Suprapubic skin (tissue), 4 donors: ENCODE measurements around the gene SCN5A. TPM values are rescaled to one million over a fixed set of nuclear protein-coding genes. Genes with fewer than 3 reads are reported as not detected.

Experiments used
- DNase-seq, 2 donors: peaks; one replicate each; pipeline ENCODE4 v3.0.0-alpha.2; 2019; ENCODE audit warnings: low spot score in 2 of 2
- H3K27ac ChIP-seq: fragments of 200-600 bp; sonication (generic); one replicate; pipeline ENCODE4 v1.5.1; 2019
- H3K27me3 ChIP-seq: fragments of 200-600 bp; sonication (generic); one replicate; pipeline ENCODE4 v1.5.1; 2019
- H3K36me3 ChIP-seq: fragments of 200-600 bp; sonication (generic); one replicate; pipeline ENCODE4 v1.5.1; 2019
- H3K4me1 ChIP-seq: fragments of 200-600 bp; sonication (generic); one replicate; pipeline ENCODE4 v1.5.1; 2019
- H3K4me3 ChIP-seq: fragments of 200-600 bp; sonication (generic); one replicate; pipeline ENCODE4 v1.5.1; 2019; ENCODE audit warnings: mild to moderate bottlenecking
- H3K9me3 ChIP-seq: fragments of 200-600 bp; sonication (generic); one replicate; pipeline ENCODE4 v1.5.1; 2019
- CTCF ChIP-seq, 2 donors: fragments of 200-600 bp in 1 of 2; fragments of 450-650 bp in 1 of 2; sonication (generic) in 1 of 2; IDR thresholded peaks; one replicate each; pipeline ENCODE4 v1.5.1; 2016 to 2019; ENCODE audit warnings: antibody characterized with exemption in 2 of 2, mild to moderate bottlenecking in 1 of 2, moderate library complexity in 1 of 2
- EP300 ChIP-seq: sonication (generic); formaldehyde crosslinking; IDR thresholded peaks from one replicate; pipeline ENCODE4 v1.6.1; 2017; ENCODE audit warnings: antibody characterized with exemption
- POLR2A ChIP-seq, 2 donors: fragments of 450-650 bp; IDR thresholded peaks; one replicate each; pipeline ENCODE4 v1.6.1; 2017; ENCODE audit warnings: antibody characterized with exemption in 2 of 2, mild to moderate bottlenecking in 2 of 2, moderate library complexity in 2 of 2
- POLR2AphosphoS5 ChIP-seq, 3 donors: sonication (generic); formaldehyde crosslinking; IDR thresholded peaks; one replicate each; pipeline ENCODE4 v1.6.1; 2017; ENCODE audit warnings: antibody characterized with exemption in 3 of 3
- WGBS: methylation state at CpG from one replicate; pipeline ENCODE4 v1.1.5; 2018; 5-methylcytosine and 5-hydroxymethylcytosine counted together
- total RNA-seq, 4 donors: library from RNA; depleted of rRNA; stranded (reverse); fragments of >200 nt; gene quantifications; one replicate each; pipeline ENCODE4 v1.1.0, GENCODE V29; 2016

The SCN5A gene
- total RNA-seq, 4 donors from 2014 or later, result 0.15 to 1.1 (median 1.0) TPM; not detected in 1

DNA sequence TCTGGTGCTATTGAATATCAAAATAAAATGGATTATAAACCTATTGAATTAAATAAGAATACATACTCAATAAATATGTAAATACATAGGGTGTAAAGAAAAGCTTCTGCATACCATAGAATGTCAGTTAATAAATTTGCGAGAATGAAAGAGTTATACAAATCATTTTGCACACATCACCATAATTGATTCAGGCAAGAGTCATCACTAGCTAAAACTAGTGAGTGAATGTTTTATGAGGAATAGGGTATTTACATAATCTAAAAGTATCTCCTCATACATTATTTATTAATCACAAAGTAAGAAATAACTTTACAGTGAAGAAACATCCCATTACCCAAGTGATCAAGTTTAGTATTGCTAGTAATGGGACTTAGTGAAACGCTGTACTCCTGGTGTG is 139.8 kb downstream of the SCN5A start:
- Histone ChIP-seq H3K4me1 (no peaks in the 10 kb centered on the region), H3K27ac (no peak overlapping the region), H3K27me3 (no peaks in the 10 kb centered on the region), H3K9me3 (no peaks in the 10 kb centered on the region), H3K36me3 (peaks cover 31% of the 10 kb centered on the region), H3K4me3 (no peak overlapping the region)
- 81% methylated on average over 2 of the region's 2 CpGs for WGBS
- TF ChIP-seq CTCF (IDR thresholded peaks at IDR 0.05) (no peak), POLR2A (IDR thresholded peaks at IDR 0.05) (no peak), POLR2AphosphoS5 (IDR thresholded peaks at IDR 0.05) (no peak)
- DNase-seq, result no peak

GRCh38 chr3:38507120-38507519 is 142.4 kb downstream of the SCN5A start:
- H3K9me3 ChIP-seq, result no peaks in the 10 kb centered on the region
- 90% methylated on average over 2 of the region's 2 CpGs for WGBS
- H3K27me3 ChIP-seq, result no peaks in the 10 kb centered on the region
- peaks cover 44% of the 10 kb centered on the region for H3K36me3 ChIP-seq
- no peak overlapping the region for H3K4me3 ChIP-seq
- H3K4me1 ChIP-seq, result no peaks in the 10 kb centered on the region
- TF ChIP-seq POLR2AphosphoS5 (IDR thresholded peaks at IDR 0.05), result no peak
- TF ChIP-seq POLR2A (IDR thresholded peaks at IDR 0.05), result no peak
- TF ChIP-seq EP300, result no peak
- no peak for TF ChIP-seq CTCF (IDR thresholded peaks at IDR 0.05)
- no peak for DNase-seq
- no peak overlapping the region for H3K27ac ChIP-seq

DNA sequence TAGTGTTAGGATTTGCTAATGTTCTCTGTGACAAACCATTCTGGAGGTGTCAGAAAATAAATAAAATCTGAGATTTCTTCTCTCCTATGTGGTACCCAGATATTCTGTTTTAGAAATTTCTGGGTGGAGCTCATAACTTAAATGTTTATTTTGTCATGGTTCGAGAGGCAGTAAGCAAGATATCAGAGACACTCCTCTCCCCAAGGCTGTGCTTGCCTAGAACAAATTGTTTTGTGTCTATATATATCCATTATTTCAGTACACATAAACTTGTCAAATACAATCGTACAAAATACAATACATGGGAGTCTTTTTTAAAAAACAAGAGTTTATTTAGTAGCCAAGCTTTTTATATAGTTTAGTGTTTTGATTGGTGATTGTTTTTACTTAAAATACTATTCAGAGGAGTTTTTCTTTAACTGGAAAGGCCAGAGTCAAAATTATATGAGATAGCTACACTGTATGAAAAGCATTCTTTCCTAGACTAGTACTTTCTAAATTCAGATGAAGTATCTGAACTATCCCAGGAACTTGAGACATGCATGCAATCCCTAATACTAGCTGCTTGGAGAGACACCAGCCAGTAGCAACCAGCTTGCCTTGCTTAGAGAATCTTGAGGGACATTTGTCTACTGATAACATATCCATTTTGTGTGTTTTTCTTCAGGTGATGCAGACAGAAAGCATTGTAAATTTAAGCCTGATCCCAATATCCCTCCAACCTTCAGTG is 148.6 kb downstream of the SCN5A start:
- no peak for TF ChIP-seq CTCF (IDR thresholded peaks at IDR 0.05)
- TF ChIP-seq POLR2A (IDR thresholded peaks at IDR 0.05), result no peak
- no peak for TF ChIP-seq POLR2AphosphoS5 (IDR thresholded peaks at IDR 0.05)
- no peak for TF ChIP-seq EP300
- Histone ChIP-seq H3K4me1 (peaks cover 9% of the 10 kb centered on the region), H3K27me3 (no peaks in the 10 kb centered on the region), H3K36me3 (peaks cover 40% of the 10 kb centered on the region), H3K27ac (no peak overlapping the region), H3K4me3 (no peak overlapping the region), H3K9me3 (no peaks in the 10 kb centered on the region)
- no peak for DNase-seq
- 71% methylated on average over 2 of the region's 2 CpGs for WGBS

Other genes with a start within 250 kb of the SCN5A start
- gene ACVR2B, start 195.8 kb downstream of the SCN5A start, total RNA-seq, result 1 to 10 TPM; 1.1 to 8.9 (median 3.1) TPM
- gene EXOG, start 153.3 kb downstream of the SCN5A start, total RNA-seq, result 1 to 10 TPM; 1.4 to 3.9 (median 2.3) TPM
- gene SCN10A, start 166.5 kb upstream of the SCN5A start, total RNA-seq, result not detected